Gastroesophageal sphincter (tissue), 4 donors: Measurements from ENCODE around the gene ARHGAP26. TPM values are rescaled to one million over a fixed set of nuclear protein-coding genes. Genes with fewer than 3 reads are reported as not detected.

Source experiments
- ATAC-seq: fragments of 150-250 bp; one replicate; pipeline ENCODE4 v1.9.1; 2016; ENCODE audit warnings: mild to moderate bottlenecking, moderate library complexity
- H3K27ac ChIP-seq, 4 donors: fragments of 200-600 bp; sonication (generic) in 3 of 4; 1 replicate in 3 of 4; 2 replicates in 1 of 4; pipeline ENCODE4 v1.5.1; 2016 to 2019
- H3K27me3 ChIP-seq: fragments of 200-600 bp; sonication (generic); one replicate; pipeline ENCODE4 v1.5.1; 2019
- H3K36me3 ChIP-seq, 2 donors: fragments of 200-600 bp; sonication (generic); one replicate each; pipeline ENCODE4 v1.5.1; 2019; ENCODE audit warnings: control low read depth in 1 of 2
- H3K4me1 ChIP-seq, 3 donors: fragments of 200-600 bp; sonication (generic); 1 replicate in 2 of 3; 2 replicates in 1 of 3; pipeline ENCODE4 v1.5.1; 2016 to 2019; ENCODE audit warnings: control low read depth in 2 of 3
- H3K4me3 ChIP-seq, 2 donors: fragments of 200-600 bp; sonication (generic); one replicate each; pipeline ENCODE4 v1.5.1; 2019; ENCODE audit warnings: mild to moderate bottlenecking in 1 of 2, moderate library complexity in 1 of 2
- H3K9me3 ChIP-seq, 3 donors: fragments of 200-600 bp; sonication (generic); one replicate each; pipeline ENCODE4 v1.5.1; 2017 to 2019; ENCODE audit warnings: control low read depth in 2 of 3
- EP300 ChIP-seq: sonication (generic); formaldehyde crosslinking; IDR thresholded peaks from one replicate; pipeline ENCODE4 v1.6.1; 2017; ENCODE audit warnings: antibody characterized with exemption, mild to moderate bottlenecking
- POLR2A ChIP-seq, 2 donors: fragments of 450-650 bp; IDR thresholded peaks; one replicate each; pipeline ENCODE4 v1.6.1; 2017; ENCODE audit warnings: antibody characterized with exemption in 2 of 2, mild to moderate bottlenecking in 2 of 2, moderate library complexity in 1 of 2
- POLR2AphosphoS5 ChIP-seq: sonication (generic); formaldehyde crosslinking; IDR thresholded peaks from one replicate; pipeline ENCODE4 v1.6.1; 2017; ENCODE audit warnings: antibody characterized with exemption
- WGBS, 2 donors: methylation state at CpG; one replicate each; pipeline ENCODE4 v1.1.5; 2018; ENCODE audit warnings: low coverage in 1 of 2; 5-methylcytosine and 5-hydroxymethylcytosine counted together
- total RNA-seq, 4 donors: library from RNA; depleted of rRNA; stranded (reverse); fragments of >200 nt; gene quantifications; one replicate each; pipeline ENCODE4 v1.1.0, GENCODE V29; 2016
- TF ChIP-seq, protein P1 (sequence below), 4 experiments: fragments of 200-600 bp in 2 of 4; fragments of 450-650 bp in 2 of 4; sonication (generic) in 1 of 4; IDR thresholded peaks; one replicate each; pipeline ENCODE4 v1.5.1; 2017 to 2019; ENCODE audit warnings: antibody characterized with exemption in 4 of 4, mild to moderate bottlenecking in 2 of 4, moderate library complexity in 2 of 4

The ARHGAP26 gene
- total RNA-seq, 4 donors from 2014 or later, result 15.2 to 41.7 (median 31.7) TPM

DNA sequence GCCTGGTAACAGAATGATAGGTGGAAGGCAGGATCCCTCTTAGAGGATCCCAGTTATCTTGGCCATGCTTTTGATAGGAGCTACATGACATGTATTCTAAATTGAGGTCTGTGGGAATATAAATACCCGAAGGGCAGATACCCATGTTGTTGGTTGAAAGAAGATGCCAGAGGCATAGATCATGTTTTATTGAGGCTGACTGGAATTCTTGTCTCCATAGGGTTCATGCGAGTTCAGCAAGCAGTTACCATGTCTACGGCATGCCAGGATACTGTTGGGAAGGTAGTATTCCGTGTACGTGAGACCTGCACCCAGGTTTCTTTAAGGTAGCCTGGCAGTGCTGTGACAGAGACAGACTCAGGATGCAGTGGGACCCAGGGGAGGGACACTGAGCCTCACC, 402.6 kb downstream of the ARHGAP26 start:
- H3K27me3 ChIP-seq, result no peaks in the 10 kb centered on the region
- H3K27ac ChIP-seq, result no peak overlapping the region
- H3K9me3 ChIP-seq, result no peaks in the 10 kb centered on the region
- H3K4me1 ChIP-seq, result peaks cover 0 to 10% (median 0%) of the 10 kb centered on the region in 3 donors
- no peak overlapping the region for H3K4me3 ChIP-seq
- 96 to 100% methylated on average over 3 to 5 of the region's 5 CpGs for WGBS, 2 donors
- TF ChIP-seq EP300 (no peak), POLR2AphosphoS5 (no peak), POLR2A (IDR thresholded peaks at IDR 0.05) (no peak)
- TF ChIP-seq, protein P1, sequence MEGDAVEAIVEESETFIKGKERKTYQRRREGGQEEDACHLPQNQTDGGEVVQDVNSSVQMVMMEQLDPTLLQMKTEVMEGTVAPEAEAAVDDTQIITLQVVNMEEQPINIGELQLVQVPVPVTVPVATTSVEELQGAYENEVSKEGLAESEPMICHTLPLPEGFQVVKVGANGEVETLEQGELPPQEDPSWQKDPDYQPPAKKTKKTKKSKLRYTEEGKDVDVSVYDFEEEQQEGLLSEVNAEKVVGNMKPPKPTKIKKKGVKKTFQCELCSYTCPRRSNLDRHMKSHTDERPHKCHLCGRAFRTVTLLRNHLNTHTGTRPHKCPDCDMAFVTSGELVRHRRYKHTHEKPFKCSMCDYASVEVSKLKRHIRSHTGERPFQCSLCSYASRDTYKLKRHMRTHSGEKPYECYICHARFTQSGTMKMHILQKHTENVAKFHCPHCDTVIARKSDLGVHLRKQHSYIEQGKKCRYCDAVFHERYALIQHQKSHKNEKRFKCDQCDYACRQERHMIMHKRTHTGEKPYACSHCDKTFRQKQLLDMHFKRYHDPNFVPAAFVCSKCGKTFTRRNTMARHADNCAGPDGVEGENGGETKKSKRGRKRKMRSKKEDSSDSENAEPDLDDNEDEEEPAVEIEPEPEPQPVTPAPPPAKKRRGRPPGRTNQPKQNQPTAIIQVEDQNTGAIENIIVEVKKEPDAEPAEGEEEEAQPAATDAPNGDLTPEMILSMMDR (IDR thresholded peaks at IDR 0.05), result no peak
- peaks cover 0 to 6% of the 10 kb centered on the region in 2 donors for H3K36me3 ChIP-seq
- no peak for ATAC-seq

DNA sequence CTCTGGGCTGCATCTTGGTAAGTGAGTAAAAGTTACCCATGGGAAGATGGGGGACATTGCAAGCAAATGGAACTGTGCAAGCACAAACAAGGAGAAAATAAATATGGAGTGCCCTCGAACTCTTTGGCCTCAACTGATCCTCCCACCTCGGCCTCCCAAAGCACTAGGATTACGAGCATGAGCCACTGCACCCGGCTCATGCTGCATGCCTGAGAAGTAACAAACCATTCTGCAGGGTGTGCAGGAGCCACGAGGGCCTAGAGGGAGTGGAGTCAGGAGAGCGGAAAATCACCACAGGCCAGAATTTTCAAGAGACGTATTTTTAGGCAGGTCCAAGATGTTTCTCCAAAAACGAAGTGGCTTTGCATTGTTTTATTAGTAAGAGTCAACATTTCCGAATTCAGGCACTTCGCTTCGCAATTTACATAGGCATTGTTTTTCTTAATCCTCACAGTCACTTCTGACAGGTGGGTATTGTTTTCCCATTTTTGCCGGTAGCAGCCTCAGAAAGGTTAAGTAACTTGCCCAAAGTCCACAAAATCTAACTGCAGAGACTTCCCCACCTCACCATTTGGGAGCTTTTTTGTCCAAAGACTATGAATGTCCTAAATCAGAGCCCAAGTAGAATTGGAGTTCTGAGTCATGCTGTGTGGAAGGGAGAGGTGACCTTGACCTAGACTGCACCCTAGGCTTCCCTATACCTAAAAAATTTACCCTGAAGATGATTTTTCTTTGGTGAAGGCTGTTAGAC, 403.1 kb downstream of the ARHGAP26 start:
- WGBS, 2 donors, result 91 to 95% methylated on average over 8 to 11 of the region's 12 CpGs
- Histone ChIP-seq H3K9me3 (no peaks in the 10 kb centered on the region), H3K27ac (no peak overlapping the region), H3K27me3 (no peaks in the 10 kb centered on the region), H3K4me3 (no peak overlapping the region), H3K36me3 (peaks cover 0 to 6% of the 10 kb centered on the region in 2 donors), H3K4me1 (peaks cover 0 to 10% (median 0%) of the 10 kb centered on the region in 3 donors)
- ATAC-seq, result no peak
- TF ChIP-seq EP300, result no peak
- TF ChIP-seq POLR2A (IDR thresholded peaks at IDR 0.05), result no peak
- no peak for TF ChIP-seq POLR2AphosphoS5
- TF ChIP-seq, protein P1 (IDR thresholded peaks at IDR 0.05), result no peak

DNA sequence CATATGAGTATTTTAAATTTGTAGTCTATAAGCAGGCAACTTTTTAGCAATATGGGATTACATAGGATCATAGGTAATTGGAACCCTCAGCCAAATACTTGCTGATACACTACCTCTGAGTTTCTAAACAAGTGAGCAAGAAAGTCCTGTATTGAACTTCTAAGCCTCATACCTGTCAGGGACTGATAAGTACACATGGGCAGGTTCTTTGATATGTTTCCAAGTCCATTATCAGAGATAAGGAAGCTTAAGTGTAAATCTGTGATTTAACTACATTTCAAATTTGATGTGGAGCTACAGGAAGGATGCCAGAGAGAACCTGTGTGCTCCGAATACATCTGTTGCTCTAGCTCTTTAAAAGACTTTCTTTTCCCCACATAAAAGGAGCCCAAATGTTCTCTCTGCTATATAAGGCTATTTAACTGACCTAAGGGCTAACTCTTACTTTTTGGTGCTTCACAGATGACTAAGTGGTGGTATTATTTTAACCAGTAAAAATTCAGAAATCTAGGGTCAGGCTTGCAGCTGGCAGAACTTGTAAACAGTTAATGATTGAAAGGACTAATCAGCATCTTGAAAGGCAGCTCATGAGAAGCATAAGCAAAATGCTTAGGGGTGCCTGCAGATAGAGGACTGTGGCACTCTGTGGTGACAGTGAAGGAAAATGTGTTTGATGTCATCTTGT, 404.7 kb downstream of the ARHGAP26 start:
- Histone ChIP-seq H3K4me1 (peaks cover 0 to 10% (median 0%) of the 10 kb centered on the region in 3 donors), H3K27ac (no peak overlapping the region), H3K4me3 (no peak overlapping the region), H3K36me3 (peaks cover 0 to 6% of the 10 kb centered on the region in 2 donors), H3K9me3 (no peaks in the 10 kb centered on the region), H3K27me3 (no peaks in the 10 kb centered on the region)
- no peak for ATAC-seq
- WGBS, 2 donors, result 57 to 80% methylated on average over 1 of the region's 1 CpG
- TF ChIP-seq POLR2A (IDR thresholded peaks at IDR 0.05) (no peak), POLR2AphosphoS5 (no peak)
- TF ChIP-seq, protein P1 (IDR thresholded peaks at IDR 0.05), result no peak

DNA sequence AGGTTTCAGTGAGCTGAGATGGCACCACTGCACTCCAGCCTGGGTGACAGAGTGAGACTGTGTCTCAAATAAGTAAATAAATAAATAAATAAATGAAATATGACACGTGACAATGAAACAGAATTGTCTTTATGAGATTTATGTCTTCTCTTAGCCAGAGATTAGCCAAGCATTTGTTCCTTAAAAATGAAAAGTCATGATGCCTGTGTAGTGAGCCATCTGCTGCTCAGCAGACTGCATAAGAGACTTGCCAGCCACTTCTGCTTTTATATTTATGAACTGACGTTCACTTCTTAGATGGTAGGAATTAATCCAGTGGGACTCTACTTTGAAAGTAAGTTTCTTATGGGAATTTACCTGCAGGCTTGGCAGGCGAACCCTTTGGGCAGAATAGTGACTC, 405.9 kb downstream of the ARHGAP26 start:
- no peak for ATAC-seq
- Histone ChIP-seq H3K9me3 (no peaks in the 10 kb centered on the region), H3K4me1 (peaks cover 0 to 10% (median 0%) of the 10 kb centered on the region in 3 donors), H3K36me3 (peaks cover 0 to 6% of the 10 kb centered on the region in 2 donors), H3K4me3 (no peak overlapping the region), H3K27ac (no peak overlapping the region), H3K27me3 (no peaks in the 10 kb centered on the region)
- 78 to 90% methylated on average over 2 to 3 of the region's 3 CpGs for WGBS, 2 donors
- TF ChIP-seq, protein P1 (IDR thresholded peaks at IDR 0.05), result no peak
- TF ChIP-seq POLR2A (IDR thresholded peaks at IDR 0.05) (no peak), EP300 (no peak), POLR2AphosphoS5 (no peak)
